MM.1S (cell line): ENCODE results near the gene PIK3R6.

Source experiments
- EZH2 ChIP-seq: fragments of 300-600 bp; sonication (generic); optimal IDR thresholded peaks from 2 replicates; pipeline ENCODE3; 2017; ENCODE audit warnings: low read depth, mild to moderate bottlenecking, antibody characterized with exemption, low read length, mixed read lengths
- EZH2phosphoT487 ChIP-seq: fragments of 300-600 bp; sonication (generic); IDR thresholded peaks from 2 replicates; pipeline ENCODE4 v1.6.1; 2018; ENCODE audit warnings: antibody characterized with exemption, low read length
- TF ChIP-seq, protein P1 (sequence below): fragments of 300-600 bp; sonication (generic); IDR thresholded peaks from 2 replicates; pipeline ENCODE4 v1.5.1; 2016; ENCODE audit warnings: antibody characterized with exemption, low read length, mixed read lengths

DNA sequence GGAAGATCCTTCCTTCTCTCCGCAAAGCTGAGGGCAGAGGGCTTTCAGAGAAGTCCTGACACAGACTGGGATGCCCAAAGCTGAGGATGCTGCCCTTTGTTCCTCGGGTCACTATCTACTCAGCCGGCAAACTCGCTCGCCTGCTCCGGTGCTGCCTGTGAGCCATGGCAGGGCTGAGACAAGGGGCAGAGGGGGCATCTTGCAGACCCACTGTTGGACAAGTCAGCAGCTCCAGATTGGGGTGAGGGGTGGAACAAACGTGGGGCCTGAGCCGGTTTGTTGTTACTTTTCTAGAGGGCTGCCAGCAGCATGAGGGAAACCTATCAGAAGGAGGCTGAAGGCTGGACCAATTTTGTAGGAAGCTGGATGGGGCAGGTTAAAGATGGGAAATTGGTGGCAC is 47.1 kb upstream of the PIK3R6 start:
- no peak for TF ChIP-seq EZH2
- TF ChIP-seq, protein P1, sequence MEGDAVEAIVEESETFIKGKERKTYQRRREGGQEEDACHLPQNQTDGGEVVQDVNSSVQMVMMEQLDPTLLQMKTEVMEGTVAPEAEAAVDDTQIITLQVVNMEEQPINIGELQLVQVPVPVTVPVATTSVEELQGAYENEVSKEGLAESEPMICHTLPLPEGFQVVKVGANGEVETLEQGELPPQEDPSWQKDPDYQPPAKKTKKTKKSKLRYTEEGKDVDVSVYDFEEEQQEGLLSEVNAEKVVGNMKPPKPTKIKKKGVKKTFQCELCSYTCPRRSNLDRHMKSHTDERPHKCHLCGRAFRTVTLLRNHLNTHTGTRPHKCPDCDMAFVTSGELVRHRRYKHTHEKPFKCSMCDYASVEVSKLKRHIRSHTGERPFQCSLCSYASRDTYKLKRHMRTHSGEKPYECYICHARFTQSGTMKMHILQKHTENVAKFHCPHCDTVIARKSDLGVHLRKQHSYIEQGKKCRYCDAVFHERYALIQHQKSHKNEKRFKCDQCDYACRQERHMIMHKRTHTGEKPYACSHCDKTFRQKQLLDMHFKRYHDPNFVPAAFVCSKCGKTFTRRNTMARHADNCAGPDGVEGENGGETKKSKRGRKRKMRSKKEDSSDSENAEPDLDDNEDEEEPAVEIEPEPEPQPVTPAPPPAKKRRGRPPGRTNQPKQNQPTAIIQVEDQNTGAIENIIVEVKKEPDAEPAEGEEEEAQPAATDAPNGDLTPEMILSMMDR: no peak
- no peak for TF ChIP-seq EZH2phosphoT487
